Natural killer cell (primary cell): ENCODE results near the gene DLEC1. TPM values are rescaled to one million over a fixed set of nuclear protein-coding genes. Genes with fewer than 3 reads are reported as not detected.

ENCODE experiments used
- ATAC-seq, 3 donors: fragments of 150-1000 bp in 2 of 3; fragments of 200-7000 bp in 1 of 3; cut with Tn5 transposase; 1 replicate in 1 of 3; 2 replicates in 2 of 3; pipeline ENCODE4 v1.10.0; 2021; ENCODE audit warnings: mild to moderate bottlenecking in 2 of 3, moderate library complexity in 2 of 3
- DNase-seq, 2 donors: peaks; one replicate each; pipeline versions ENCODE4 v3.0.0 to v3.0.0-alpha.2; 2013 to 2021; ENCODE audit warnings: mixed read lengths in 1 of 2
- H3K27ac ChIP-seq: one replicate; pipeline ENCODE4 v1.5.1; 2013; ENCODE audit warnings: mild to moderate bottlenecking, low read length
- H3K27me3 ChIP-seq: one replicate; pipeline ENCODE4 v1.6.1; 2013; ENCODE audit warnings: low read length; ENCODE audit not compliant: control insufficient read depth, insufficient read depth
- H3K36me3 ChIP-seq: one replicate; pipeline ENCODE4 v1.6.1; 2013; ENCODE audit warnings: low read length; ENCODE audit not compliant: control insufficient read depth, insufficient read depth
- H3K4me1 ChIP-seq: one replicate; pipeline ENCODE4 v1.6.1; 2013; ENCODE audit warnings: low read length; ENCODE audit not compliant: control insufficient read depth, insufficient read depth
- H3K4me3 ChIP-seq: one replicate; pipeline ENCODE4 v1.5.1; 2013; ENCODE audit warnings: low read length
- H3K9me3 ChIP-seq: one replicate; pipeline ENCODE4 v1.6.1; 2013; ENCODE audit warnings: low read length; ENCODE audit not compliant: control insufficient read depth, insufficient read depth
- H3K27ac Mint-ChIP-seq, 2 donors: one replicate each; pipeline ENCODE4 v1.8.0; 2022; ENCODE audit warnings: mild to moderate bottlenecking in 2 of 2, mixed read lengths in 2 of 2, moderate library complexity in 1 of 2
- H3K27me3 Mint-ChIP-seq, 2 donors: one replicate each; pipeline ENCODE4 v1.8.0; 2022; ENCODE audit warnings: low read depth in 2 of 2, mixed read lengths in 2 of 2
- H3K36me3 Mint-ChIP-seq: one replicate; pipeline ENCODE4 v1.8.0; 2022; ENCODE audit warnings: mixed read lengths
- H3K4me1 Mint-ChIP-seq, 2 donors: one replicate each; pipeline ENCODE4 v1.8.0; 2022; ENCODE audit warnings: mixed read lengths in 2 of 2
- H3K4me3 Mint-ChIP-seq: one replicate; pipeline ENCODE4 v1.8.0; 2022; ENCODE audit warnings: mild to moderate bottlenecking, moderate library complexity, mixed read lengths
- H3K9me3 Mint-ChIP-seq, 2 donors: one replicate each; pipeline ENCODE4 v1.8.0; 2022; ENCODE audit warnings: mixed read lengths in 2 of 2
- CTCF ChIP-seq: fragments of 200-600 bp; IDR thresholded peaks from one replicate; pipeline ENCODE4 v1.8.0; 2022; ENCODE audit warnings: antibody characterized with exemption
- WGBS: methylation state at CpG from one replicate; pipeline ENCODE4 v1.1.7; 2013; ENCODE audit warnings: missing lambda C conversion rate; ENCODE audit not compliant: insufficient coverage; 5-methylcytosine and 5-hydroxymethylcytosine counted together
- intact Hi-C: fragments of 100-400 bp; cut with micrococcal nuclease; formaldehyde crosslinking; loops from one replicate; pipeline ENCODE4 v1.14.2; 2022
- total RNA-seq, 4 donors: library from RNA; stranded (reverse); fragments of 120-200 nt in 1 of 4; gene quantifications; one replicate each; pipeline versions ENCODE4 v1.2.3 to v1.2.4, GENCODE V29; 2013 to 2022

The DLEC1 gene
- total RNA-seq, 3 donors from 2014 or later (not counting 1 experiment from before 2014, with no cell fraction given): 6.1 to 7.5 (median 7.0) TPM

GRCh38 chr3:38105525-38105924 lies 66.5 kb downstream of the DLEC1 start:
- Histone ChIP-seq H3K27me3 (no peaks in the 10 kb centered on the region), H3K4me1 (peaks cover 9% of the 10 kb centered on the region), H3K9me3 (no peaks in the 10 kb centered on the region), H3K4me3 (no peak overlapping the region), H3K36me3 (no peaks in the 10 kb centered on the region), H3K27ac (no peak overlapping the region)
- no peak overlapping the region for H3K27ac Mint-ChIP-seq
- DNase-seq (no peak), ATAC-seq (no peak)
- H3K36me3 Mint-ChIP-seq: peaks cover 10% of the 10 kb centered on the region
- peaks cover 2 to 4% of the 10 kb centered on the region in 2 donors for H3K9me3 Mint-ChIP-seq
- peaks cover 3 to 7% of the 10 kb centered on the region in 2 donors for H3K27me3 Mint-ChIP-seq
- no peaks in the 10 kb centered on the region for H3K4me1 Mint-ChIP-seq
- no peak overlapping the region for H3K4me3 Mint-ChIP-seq
- intact Hi-C loops: no loop called here
- WGBS: no CpG with 5 or more reads among the region's 1 CpG
- no peak for TF ChIP-seq CTCF

GRCh38 chr3:38107911-38108648 lies 69.1 kb downstream of the DLEC1 start:
- no peak for TF ChIP-seq CTCF
- H3K27ac Mint-ChIP-seq: no peak overlapping the region
- H3K9me3 Mint-ChIP-seq: peaks cover 2 to 4% of the 10 kb centered on the region in 2 donors
- intact Hi-C loops: no loop called here
- H3K4me3 ChIP-seq: no peak overlapping the region
- WGBS: 93% methylated on average over 6 of the region's 7 CpGs
- no peaks in the 10 kb centered on the region for H3K9me3 ChIP-seq
- peaks cover 9% of the 10 kb centered on the region for H3K4me1 ChIP-seq
- peaks cover 10% of the 10 kb centered on the region for H3K36me3 Mint-ChIP-seq
- H3K36me3 ChIP-seq: no peaks in the 10 kb centered on the region
- H3K27me3 ChIP-seq: no peaks in the 10 kb centered on the region
- ATAC-seq (no peak), DNase-seq (peak in 1 of 2 donors; percentile 4)
- no peak overlapping the region for H3K27ac ChIP-seq
- H3K27me3 Mint-ChIP-seq: peaks cover 3 to 7% of the 10 kb centered on the region in 2 donors
- no peaks in the 10 kb centered on the region for H3K4me1 Mint-ChIP-seq
- H3K4me3 Mint-ChIP-seq: no peak overlapping the region

- ATAC-seq: peak in 1 of 3 donors; percentile 48
- TF ChIP-seq CTCF: no peak
- Mint-ChIP-seq H3K27ac (no peak overlapping the region), H3K9me3 (peaks cover 2 to 4% of the 10 kb centered on the region in 2 donors), H3K4me3 (no peak overlapping the region), H3K36me3 (peaks cover 10% of the 10 kb centered on the region), H3K4me1 (no peaks in the 10 kb centered on the region), H3K27me3 (peaks cover 0 to 3% of the 10 kb centered on the region in 2 donors)
- H3K36me3 ChIP-seq: no peaks in the 10 kb centered on the region
- H3K27ac ChIP-seq: no peak overlapping the region
- H3K27me3 ChIP-seq: no peaks in the 10 kb centered on the region
- no peak overlapping the region for H3K4me3 ChIP-seq
- WGBS: 53% methylated on average over 11 of the region's 11 CpGs
- peaks cover 9% of the 10 kb centered on the region for H3K4me1 ChIP-seq
- no peak for DNase-seq
- intact Hi-C loops: no loop called here
- no peaks in the 10 kb centered on the region for H3K9me3 ChIP-seq
Measured at GRCh38 chr3:38108649-38109579, 69.9 kb downstream of the DLEC1 start.
